GM20000 (cell line): ENCODE data around the gene HSD11B2.

ENCODE experiments used
- DNase-seq: peaks from one replicate; pipeline ENCODE4 v3.0.0; 2012; ENCODE audit warnings: low spot score
- TF ChIP-seq, protein P1 (sequence below): IDR thresholded peaks from 2 replicates; pipeline ENCODE4 v1.5.1; 2012; ENCODE audit warnings: mild to moderate bottlenecking, control low read depth; ENCODE audit errors: extremely low read depth, missing control alignments

HSD11B2 gene

DNA sequence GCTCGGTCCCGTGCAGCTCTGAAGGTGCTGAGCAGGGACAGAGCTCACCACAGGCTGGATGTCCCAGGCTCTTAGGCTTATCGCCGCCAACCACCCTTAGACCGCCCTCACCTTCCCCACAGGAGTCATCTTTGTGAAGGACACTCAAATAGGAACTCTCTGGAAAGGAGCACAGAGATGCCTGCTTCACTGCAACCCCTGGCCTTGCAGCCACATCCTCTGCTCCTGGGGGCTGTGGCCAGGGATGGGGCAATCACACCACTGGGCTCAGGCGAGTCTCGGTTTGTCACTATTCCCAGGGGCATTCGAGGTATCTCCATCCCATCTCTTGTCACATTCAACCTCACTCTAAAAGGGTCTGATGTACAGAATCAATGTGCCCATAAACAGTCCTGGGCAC lies 25.6 kb upstream of the HSD11B2 start:
- DNase-seq, result no peak
- TF ChIP-seq, protein P1, sequence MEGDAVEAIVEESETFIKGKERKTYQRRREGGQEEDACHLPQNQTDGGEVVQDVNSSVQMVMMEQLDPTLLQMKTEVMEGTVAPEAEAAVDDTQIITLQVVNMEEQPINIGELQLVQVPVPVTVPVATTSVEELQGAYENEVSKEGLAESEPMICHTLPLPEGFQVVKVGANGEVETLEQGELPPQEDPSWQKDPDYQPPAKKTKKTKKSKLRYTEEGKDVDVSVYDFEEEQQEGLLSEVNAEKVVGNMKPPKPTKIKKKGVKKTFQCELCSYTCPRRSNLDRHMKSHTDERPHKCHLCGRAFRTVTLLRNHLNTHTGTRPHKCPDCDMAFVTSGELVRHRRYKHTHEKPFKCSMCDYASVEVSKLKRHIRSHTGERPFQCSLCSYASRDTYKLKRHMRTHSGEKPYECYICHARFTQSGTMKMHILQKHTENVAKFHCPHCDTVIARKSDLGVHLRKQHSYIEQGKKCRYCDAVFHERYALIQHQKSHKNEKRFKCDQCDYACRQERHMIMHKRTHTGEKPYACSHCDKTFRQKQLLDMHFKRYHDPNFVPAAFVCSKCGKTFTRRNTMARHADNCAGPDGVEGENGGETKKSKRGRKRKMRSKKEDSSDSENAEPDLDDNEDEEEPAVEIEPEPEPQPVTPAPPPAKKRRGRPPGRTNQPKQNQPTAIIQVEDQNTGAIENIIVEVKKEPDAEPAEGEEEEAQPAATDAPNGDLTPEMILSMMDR, result no peak

- TF ChIP-seq, protein P1, result no peak
- DNase-seq, result no peak
Observed at GRCh38 chr16:67406111-67406971, 24.6 kb upstream of the HSD11B2 start.

DNA sequence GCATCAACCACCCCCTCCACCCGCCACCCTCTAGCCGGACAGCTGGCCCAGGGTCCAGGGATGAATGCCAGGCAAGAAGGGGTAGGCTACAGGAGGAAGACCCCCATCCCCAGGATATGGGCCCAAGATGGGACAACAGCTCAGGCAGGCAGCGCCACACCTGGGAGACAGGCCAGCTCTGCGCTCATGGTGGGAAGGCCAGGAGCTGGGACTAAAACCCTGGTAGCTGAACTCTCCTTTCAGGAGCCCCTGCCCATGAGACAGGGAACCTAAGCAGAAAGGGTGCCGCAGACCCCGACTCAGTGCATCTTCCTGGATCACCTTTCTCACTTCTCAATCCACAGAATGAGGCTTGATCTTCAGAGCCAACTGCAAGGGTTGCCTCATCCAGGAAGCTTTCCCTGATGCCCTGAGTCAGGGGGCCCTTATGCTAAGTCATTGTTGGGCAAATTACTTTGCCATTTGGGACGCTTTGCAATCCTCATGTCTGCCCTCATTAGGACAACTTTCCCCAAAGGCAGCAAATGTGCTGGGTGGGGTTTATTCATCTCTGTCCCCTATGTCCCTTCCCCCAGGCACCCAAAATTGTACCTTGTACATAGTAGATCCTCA lies 23.6 kb upstream of the HSD11B2 start:
- no peak for DNase-seq

DNA sequence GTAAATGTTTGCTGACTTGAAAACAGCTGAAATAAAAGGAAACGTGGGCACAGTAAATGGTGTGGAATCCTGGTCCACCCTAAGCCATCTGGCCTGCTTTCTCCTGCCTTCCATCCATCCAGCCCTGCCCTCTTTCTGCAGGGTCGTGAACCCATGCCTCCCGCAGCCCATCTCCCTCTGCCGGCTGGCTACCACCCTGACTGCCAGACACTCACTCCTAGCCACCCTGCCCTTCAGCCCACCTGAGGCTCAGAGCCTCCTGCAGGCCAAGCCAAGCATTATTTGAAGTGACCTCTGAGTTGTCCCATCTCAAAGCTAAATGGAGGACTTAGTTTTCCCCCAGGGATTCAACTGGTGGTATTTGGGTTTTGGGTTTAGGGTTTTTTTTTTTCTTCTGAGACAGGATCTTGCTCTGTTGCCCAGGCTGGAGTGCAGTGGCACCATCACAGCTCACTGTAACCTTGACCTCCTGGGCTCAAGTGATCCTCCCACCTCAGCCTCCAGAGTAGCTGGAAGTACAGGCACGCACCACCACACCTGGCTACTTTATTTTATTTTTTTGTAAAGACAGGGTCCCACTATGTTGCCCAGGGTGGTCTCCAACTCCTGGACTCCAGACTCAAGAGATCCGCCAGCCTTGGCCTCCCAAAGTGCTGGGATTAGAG lies 23.0 kb upstream of the HSD11B2 start:
- no peak for DNase-seq
- TF ChIP-seq, protein P1, result no peak

More for the DNA sequence above, 23.6 kb upstream of the HSD11B2 start:
- TF ChIP-seq, protein P1, result no peak

DNA sequence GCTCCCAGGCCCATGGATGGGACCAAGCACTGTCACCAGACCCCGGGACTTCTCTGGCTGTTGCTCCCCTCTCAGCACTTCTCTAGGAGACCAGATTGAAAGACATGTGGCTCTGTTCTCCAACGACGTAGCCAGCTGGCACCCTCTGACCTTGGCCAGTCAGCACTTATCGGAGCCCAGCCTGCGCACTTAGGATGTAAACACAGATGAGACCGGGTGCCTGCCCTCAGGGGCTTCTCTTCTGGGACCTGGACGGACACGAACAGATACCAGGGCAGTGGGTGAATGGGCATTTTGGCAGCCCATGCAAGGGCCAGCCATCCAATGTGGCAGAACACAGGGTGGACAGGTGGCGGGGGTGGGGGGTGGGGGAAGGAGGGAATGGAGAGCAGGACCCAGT lies 21.3 kb upstream of the HSD11B2 start:
- DNase-seq, result no peak
- TF ChIP-seq, protein P1, result no peak

- TF ChIP-seq, protein P1, result no peak
- no peak for DNase-seq
Observed at GRCh38 chr16:67411339-67411738, 19.6 kb upstream of the HSD11B2 start.

GRCh38 chr16:67412294-67412693 lies 18.6 kb upstream of the HSD11B2 start:
- DNase-seq, result no peak
- TF ChIP-seq, protein P1, result no peak
